Ovary (tissue), 3 donors: ENCODE data around the gene MAP3K19.

Source experiments
- POLR2A ChIP-seq: fragments of 450-650 bp; IDR thresholded peaks from one replicate; pipeline ENCODE4 v1.6.1; 2017; ENCODE audit warnings: antibody characterized with exemption, mild to moderate bottlenecking, moderate library complexity
- TF ChIP-seq, protein P1 (sequence below), 3 donors: fragments of 450-650 bp in 2 of 3; fragments of 200-600 bp in 1 of 3; IDR thresholded peaks; one replicate each; pipeline versions ENCODE4 v1.5.1 to v1.8.0; 2016 to 2022; ENCODE audit warnings: antibody characterized with exemption in 3 of 3, mild to moderate bottlenecking in 1 of 3
- donor health status: DM: no; HTN: no; CAD: no.

DNA sequence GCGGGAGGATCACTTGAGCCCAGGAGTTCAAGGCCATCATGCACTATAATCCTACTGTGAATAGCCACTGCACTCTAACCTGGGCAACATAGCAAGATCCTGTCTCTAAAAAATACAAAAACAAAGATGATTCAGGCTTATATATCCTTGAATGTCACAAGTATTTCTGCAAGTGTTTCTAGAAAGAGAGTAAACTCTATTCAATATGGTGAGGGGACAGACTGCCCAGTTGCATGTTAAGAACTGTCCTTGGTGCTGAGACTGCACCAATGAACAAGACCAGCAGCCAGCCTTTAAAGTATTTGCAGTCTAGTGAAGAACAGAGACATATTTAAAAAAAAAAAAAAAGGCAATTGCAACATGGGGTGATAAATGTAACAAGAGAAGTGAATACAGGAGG, 16.4 kb downstream of the MAP3K19 start:
- TF ChIP-seq, protein P1, sequence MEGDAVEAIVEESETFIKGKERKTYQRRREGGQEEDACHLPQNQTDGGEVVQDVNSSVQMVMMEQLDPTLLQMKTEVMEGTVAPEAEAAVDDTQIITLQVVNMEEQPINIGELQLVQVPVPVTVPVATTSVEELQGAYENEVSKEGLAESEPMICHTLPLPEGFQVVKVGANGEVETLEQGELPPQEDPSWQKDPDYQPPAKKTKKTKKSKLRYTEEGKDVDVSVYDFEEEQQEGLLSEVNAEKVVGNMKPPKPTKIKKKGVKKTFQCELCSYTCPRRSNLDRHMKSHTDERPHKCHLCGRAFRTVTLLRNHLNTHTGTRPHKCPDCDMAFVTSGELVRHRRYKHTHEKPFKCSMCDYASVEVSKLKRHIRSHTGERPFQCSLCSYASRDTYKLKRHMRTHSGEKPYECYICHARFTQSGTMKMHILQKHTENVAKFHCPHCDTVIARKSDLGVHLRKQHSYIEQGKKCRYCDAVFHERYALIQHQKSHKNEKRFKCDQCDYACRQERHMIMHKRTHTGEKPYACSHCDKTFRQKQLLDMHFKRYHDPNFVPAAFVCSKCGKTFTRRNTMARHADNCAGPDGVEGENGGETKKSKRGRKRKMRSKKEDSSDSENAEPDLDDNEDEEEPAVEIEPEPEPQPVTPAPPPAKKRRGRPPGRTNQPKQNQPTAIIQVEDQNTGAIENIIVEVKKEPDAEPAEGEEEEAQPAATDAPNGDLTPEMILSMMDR (IDR thresholded peaks at IDR 0.05), result no peak
- no peak for TF ChIP-seq POLR2A
